Adrenal gland (tissue), 5 donors: ENCODE data around the gene ADGRA3.

ENCODE experiments used
- POLR2A ChIP-seq, 2 donors: fragments of 450-650 bp; IDR thresholded peaks; one replicate each; pipeline ENCODE4 v1.6.1; 2017; ENCODE audit warnings: antibody characterized with exemption in 2 of 2, mild to moderate bottlenecking in 2 of 2, moderate library complexity in 1 of 2
- TF ChIP-seq, protein P1 (sequence below), 6 experiments: fragments of 450-650 bp in 4 of 6; fragments of 200-600 bp in 2 of 6; sonication (generic) in 1 of 6; IDR thresholded peaks; 1 replicate in 5 of 6; 2 replicates in 1 of 6; pipeline versions ENCODE4 v1.5.1 to v1.8.0; 2016 to 2021; ENCODE audit warnings: antibody characterized with exemption in 6 of 6, mild to moderate bottlenecking in 2 of 6, moderate library complexity in 1 of 6
- donor health status: DM: no; HTN: no; CAD: no.

DNA sequence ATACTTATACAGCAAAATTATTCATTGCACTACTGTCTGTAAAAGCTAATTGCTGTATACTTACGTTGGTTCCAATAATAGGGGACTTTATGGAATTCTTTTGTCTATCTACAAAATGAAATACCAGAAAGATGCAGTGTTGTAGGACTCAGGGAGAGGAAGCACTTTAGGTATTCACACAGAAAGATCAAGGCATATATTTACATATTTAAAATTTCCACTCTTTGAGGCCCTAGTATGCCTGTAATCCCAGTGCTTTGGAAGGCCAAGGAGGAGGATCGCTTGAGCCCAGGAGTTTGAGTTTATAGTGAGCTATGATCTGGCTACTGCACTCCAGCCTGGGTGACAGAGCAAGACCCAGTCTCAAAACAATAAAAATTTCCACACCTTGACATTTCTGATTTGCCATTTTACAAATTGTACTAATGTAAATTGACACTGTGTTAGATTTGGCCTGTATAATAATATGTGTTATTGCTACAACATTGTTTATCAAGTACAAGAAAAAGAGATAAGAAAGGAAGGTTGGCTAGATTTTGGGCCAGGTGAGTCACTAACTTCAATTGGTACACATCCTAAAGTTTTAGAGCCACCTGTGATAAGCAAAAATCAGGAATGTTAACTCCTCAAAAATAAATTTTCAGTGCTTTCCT lies 35.1 kb downstream of the ADGRA3 start:
- TF ChIP-seq, protein P1, sequence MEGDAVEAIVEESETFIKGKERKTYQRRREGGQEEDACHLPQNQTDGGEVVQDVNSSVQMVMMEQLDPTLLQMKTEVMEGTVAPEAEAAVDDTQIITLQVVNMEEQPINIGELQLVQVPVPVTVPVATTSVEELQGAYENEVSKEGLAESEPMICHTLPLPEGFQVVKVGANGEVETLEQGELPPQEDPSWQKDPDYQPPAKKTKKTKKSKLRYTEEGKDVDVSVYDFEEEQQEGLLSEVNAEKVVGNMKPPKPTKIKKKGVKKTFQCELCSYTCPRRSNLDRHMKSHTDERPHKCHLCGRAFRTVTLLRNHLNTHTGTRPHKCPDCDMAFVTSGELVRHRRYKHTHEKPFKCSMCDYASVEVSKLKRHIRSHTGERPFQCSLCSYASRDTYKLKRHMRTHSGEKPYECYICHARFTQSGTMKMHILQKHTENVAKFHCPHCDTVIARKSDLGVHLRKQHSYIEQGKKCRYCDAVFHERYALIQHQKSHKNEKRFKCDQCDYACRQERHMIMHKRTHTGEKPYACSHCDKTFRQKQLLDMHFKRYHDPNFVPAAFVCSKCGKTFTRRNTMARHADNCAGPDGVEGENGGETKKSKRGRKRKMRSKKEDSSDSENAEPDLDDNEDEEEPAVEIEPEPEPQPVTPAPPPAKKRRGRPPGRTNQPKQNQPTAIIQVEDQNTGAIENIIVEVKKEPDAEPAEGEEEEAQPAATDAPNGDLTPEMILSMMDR (IDR thresholded peaks at IDR 0.05) = no peak
- no peak for TF ChIP-seq POLR2A (IDR thresholded peaks at IDR 0.05)
